HL-60 (cell line): ENCODE measurements around the gene SLC26A3.

Experiments used
- CTCF ChIP-seq: IDR thresholded peaks from one replicate; pipeline ENCODE4 v1.5.1; 2011; ENCODE audit warnings: low read length, control low read depth, inconsistent platforms; ENCODE audit not compliant: insufficient read depth
- GABPA ChIP-seq: IDR thresholded peaks from 2 replicates; pipeline ENCODE4 v1.6.1; 2012; ENCODE audit warnings: low read depth
- POLR2AphosphoS5 ChIP-seq: IDR thresholded peaks from 2 replicates; pipeline ENCODE4 v1.6.1; 2012; ENCODE audit warnings: low read depth

- TF ChIP-seq CTCF (no peak), POLR2AphosphoS5 (no peak), GABPA (no peak)
Observed at GRCh38 chr7:107803009-107803610, at the start of gene SLC26A3.
